IMR-90 (cell line): ENCODE data around the gene INHA. TPM values are rescaled to one million over a fixed set of nuclear protein-coding genes. Genes with fewer than 3 reads are reported as not detected.

Experiments used
- ATAC-seq: fragments of 200-7000 bp; cut with Tn5 transposase; 2 replicates; pipeline ENCODE4 v1.9.1; 2020; ENCODE audit warnings: low read depth, mild to moderate bottlenecking, moderate library complexity
- BruUV-seq: library from RNA; stranded (reverse); fragments of 400-500 nt; replicated peaks from 2 replicates; lab custom pipeline; 2021; lab: Mats Ljungman, UMichigan
- CTCF ChIA-PET: fragments of 300-600 bp; formaldehyde crosslinking; extraction: SDS; loops from one replicate; lab custom pipeline; 2021; ENCODE audit warnings: antibody characterized with exemption; lab: Yijun Ruan, JAX
- POLR2A ChIA-PET: fragments of 300-600 bp; sonication (Branson Sonifier 250); formaldehyde crosslinking; loops from one replicate; lab custom pipeline; 2022; ENCODE audit warnings: antibody characterized with exemption; ENCODE audit not compliant: unreplicated experiment; lab: Charles Lee
- DNase-seq: peaks from one replicate; pipeline ENCODE4 v3.0.0; 2013
- H2AFZ ChIP-seq: replicated peaks from 2 replicates; pipeline ENCODE3; 2013; ENCODE audit warnings: low read length, mild to moderate bottlenecking; ENCODE audit not compliant: poor library complexity
- H2AK5ac ChIP-seq: 2 replicates; pipeline ENCODE4 v1.6.1; 2013; ENCODE audit warnings: low read depth, low read length, inconsistent platforms
- H2AK9ac ChIP-seq: replicated peaks from 2 replicates; pipeline ENCODE3; 2013; ENCODE audit warnings: mild to moderate bottlenecking, low read depth, low read length, moderate library complexity; ENCODE audit not compliant: poor library complexity
- H2BK120ac ChIP-seq: 2 replicates; pipeline ENCODE4 v1.6.1; 2013; ENCODE audit warnings: low read depth, low read length, inconsistent platforms
- H2BK15ac ChIP-seq: 3 replicates; pipeline ENCODE4 v1.6.1; 2013; ENCODE audit warnings: low read depth, low read length, inconsistent platforms
- H2BK20ac ChIP-seq: 2 replicates; pipeline ENCODE4 v1.6.1; 2013; ENCODE audit warnings: low read depth, mild to moderate bottlenecking, inconsistent platforms, low read length, moderate library complexity
- H2BK5ac ChIP-seq: 2 replicates; pipeline ENCODE4 v1.6.1; 2013; ENCODE audit warnings: mild to moderate bottlenecking, low read depth, low read length, inconsistent platforms; ENCODE audit not compliant: poor library complexity, severe bottlenecking
- H3K14ac ChIP-seq: replicated peaks from 2 replicates; pipeline ENCODE4 v1.6.1; 2013; ENCODE audit warnings: low read depth, low read length, inconsistent platforms
- H3K18ac ChIP-seq: 2 replicates; pipeline ENCODE4 v1.6.1; 2013; ENCODE audit warnings: low read depth, low read length, control low read depth
- H3K23ac ChIP-seq: 2 replicates; pipeline ENCODE4 v1.6.1; 2013; ENCODE audit warnings: low read depth, low read length, inconsistent platforms
- H3K27ac ChIP-seq: 2 replicates; pipeline ENCODE4 v1.5.1; 2013; ENCODE audit warnings: mild to moderate bottlenecking, control low read depth, low read length; ENCODE audit not compliant: insufficient read depth
- H3K27me3 ChIP-seq: 2 replicates; pipeline ENCODE4 v1.6.1; 2013; ENCODE audit warnings: low read length; ENCODE audit not compliant: control insufficient read depth, insufficient read depth
- H3K36me3 ChIP-seq: 2 replicates; pipeline ENCODE4 v1.6.1; 2013; ENCODE audit warnings: low read length, mixed read lengths; ENCODE audit not compliant: control insufficient read depth, insufficient read depth
- H3K4ac ChIP-seq: 2 replicates; pipeline ENCODE4 v1.6.1; 2013; ENCODE audit warnings: low read depth, low read length, inconsistent platforms
- H3K4me1 ChIP-seq: 2 replicates; pipeline ENCODE4 v1.6.1; 2013; ENCODE audit warnings: low read length, mixed read lengths; ENCODE audit not compliant: control insufficient read depth, insufficient read depth
- H3K4me2 ChIP-seq: 2 replicates; pipeline ENCODE4 v1.6.1; 2013; ENCODE audit warnings: low read depth, mild to moderate bottlenecking, control low read depth, low read length, moderate library complexity
- H3K4me3 ChIP-seq: 2 replicates; pipeline ENCODE4 v1.5.1; 2013; ENCODE audit warnings: low read depth, mild to moderate bottlenecking, control low read depth, low read length, moderate library complexity; ENCODE audit not compliant: insufficient read depth
- H3K56ac ChIP-seq: 2 replicates; pipeline ENCODE4 v1.6.1; 2013; ENCODE audit warnings: low read length, inconsistent platforms; ENCODE audit not compliant: insufficient read depth; ENCODE audit errors: extremely low read depth
- H3K79me1 ChIP-seq, 2 experiments: 2 replicates each; pipeline ENCODE4 v1.6.1; 2013; ENCODE audit warnings: low read length in 2 of 2, inconsistent platforms in 1 of 2, low read depth in 1 of 2
- H3K9ac ChIP-seq: 2 replicates; pipeline ENCODE4 v1.6.1; 2013; ENCODE audit warnings: low read depth, low read length, control low read depth
- H3K9me1 ChIP-seq: 2 replicates; pipeline ENCODE4 v1.6.1; 2013; ENCODE audit warnings: low read length, inconsistent platforms; ENCODE audit not compliant: insufficient read depth
- H3K9me3 ChIP-seq: 2 replicates; pipeline ENCODE4 v1.6.1; 2013; ENCODE audit warnings: low read length; ENCODE audit not compliant: control insufficient read depth, insufficient read depth
- H4K20me1 ChIP-seq: 2 replicates; pipeline ENCODE4 v1.6.1; 2013; ENCODE audit warnings: low read length, inconsistent platforms; ENCODE audit not compliant: insufficient read depth
- H4K5ac ChIP-seq: 2 replicates; pipeline ENCODE4 v1.6.1; 2013; ENCODE audit warnings: mild to moderate bottlenecking, low read depth, low read length, control low read depth
- H4K8ac ChIP-seq, 2 experiments: 2 replicates each; pipeline ENCODE4 v1.6.1; 2013; ENCODE audit warnings: low read depth in 2 of 2, low read length in 2 of 2, control low read depth in 1 of 2, inconsistent platforms in 1 of 2
- H4K91ac ChIP-seq: 2 replicates; pipeline ENCODE4 v1.6.1; 2013; ENCODE audit warnings: low read depth, low read length, inconsistent platforms; ENCODE audit not compliant: insufficient read depth
- BHLHE40 ChIP-seq: fragments of 150-350 bp; IDR thresholded peaks from 2 replicates; pipeline ENCODE4 v1.6.1; 2016; ENCODE audit warnings: mild to moderate bottlenecking, low read depth, low read length
- CHD1 ChIP-seq: IDR thresholded peaks from 2 replicates; pipeline ENCODE4 v1.6.1; 2012; ENCODE audit warnings: low read depth, low read length, improper control_type of control experiment
- FOS ChIP-seq: fragments of 150-350 bp; IDR thresholded peaks from 2 replicates; pipeline ENCODE4 v1.6.1; 2016; ENCODE audit warnings: low read depth, low read length
- MAFK ChIP-seq: IDR thresholded peaks from 2 replicates; pipeline ENCODE4 v1.6.1; 2012; ENCODE audit warnings: low read depth, low read length, improper control_type of control experiment
- MAZ ChIP-seq: IDR thresholded peaks from 2 replicates; pipeline ENCODE4 v1.6.1; 2012; ENCODE audit warnings: low read depth, mild to moderate bottlenecking, low read length, improper control_type of control experiment, moderate library complexity, borderline replicate concordance
- POLR2A ChIP-seq: IDR thresholded peaks from 2 replicates; pipeline ENCODE4 v1.6.1; 2012; ENCODE audit warnings: mild to moderate bottlenecking, low read depth, low read length
- RAD21 ChIP-seq: IDR thresholded peaks from 2 replicates; pipeline ENCODE4 v1.6.1; 2012; ENCODE audit warnings: low read length, improper control_type of control experiment
- SMC3 ChIP-seq: fragments of 150-350 bp; IDR thresholded peaks from 2 replicates; pipeline ENCODE4 v1.6.1; 2016; ENCODE audit warnings: low read depth, mild to moderate bottlenecking, antibody characterized with exemption, low read length, moderate library complexity
- WGBS, 2 experiments: methylation state at CpG; one replicate each; pipeline versions ENCODE4 v1.1.5 to v1.1.7; 2013; ENCODE audit warnings: missing lambda C conversion rate in 2 of 2; ENCODE audit not compliant: insufficient read length in 1 of 2; ENCODE audit errors: extremely low coverage in 2 of 2; 5-methylcytosine and 5-hydroxymethylcytosine counted together
- dilution Hi-C: fragments of 300-500 bp; cut with HindIII; formaldehyde crosslinking; loops from one replicate; pipeline ENCODE4 v1.14.3; 2018; ENCODE audit warnings: low sequenced_read_pairs; ENCODE audit not compliant: unreplicated experiment
- in situ Hi-C: fragments of 300-500 bp; cut with MboI; formaldehyde crosslinking; loops from 3 replicates; pipeline ENCODE4 v1.14.3; 2019; ENCODE audit warnings: low sequenced_read_pairs, inconsistent platforms, mixed read lengths
- intact Hi-C: fragments of 100-400 bp; cut with micrococcal nuclease; formaldehyde crosslinking; loops from 2 replicates; pipeline ENCODE4 v1.10.0; 2022
- polyA plus RNA-seq, 3 experiments: library from polyadenylated mRNA; depleted of rRNA; stranded (reverse); fragments of >200 nt; gene quantifications; 2 replicates each; pipeline ENCODE4 v1.2.3, GENCODE V29; 2012; ENCODE audit warnings: low replicate concordance in 1 of 3
- total RNA-seq: library from RNA; depleted of rRNA; stranded (reverse); fragments of >200 nt; gene quantifications from 2 replicates; pipeline ENCODE4 v1.2.3, GENCODE V29; 2012
- TF ChIP-seq, protein P1 (sequence below): conservative IDR thresholded peaks from 2 replicates; pipeline ENCODE4 v1.5.1; 2012; ENCODE audit warnings: mild to moderate bottlenecking, low read depth, low read length, improper control_type of control experiment
- TF ChIP-seq, protein P2 (sequence below): fragments of 150-350 bp; IDR thresholded peaks from 2 replicates; pipeline ENCODE4 v1.6.1; 2017; ENCODE audit warnings: mild to moderate bottlenecking, antibody characterized with exemption, low read length, low read depth

Gene INHA
- total and polyA plus RNA-seq, 2 of the 4 experiments (the other 2 are of a cell fraction) = 0.96 TPM; not detected in 1

GRCh38 chr2:219557320-219557719 lies 14.8 kb upstream of the INHA start:
- Histone ChIP-seq H3K9me3 (no peaks in the 10 kb centered on the region), H3K4me1 (peaks cover 5% of the 10 kb centered on the region; the same call in 1 of the 2 replicates), H3K79me1 (no peaks in the 10 kb centered on the region), H3K27ac (no peak overlapping the region), H2AK9ac (no peak overlapping the region), H2BK15ac (no peak overlapping the region), H2BK5ac (no peak overlapping the region), H3K27me3 (no peaks in the 10 kb centered on the region), H3K4me3 (no peak overlapping the region), H4K20me1 (peaks cover 3% of the 10 kb centered on the region; the same call in 1 of the 2 replicates), H3K18ac (no peak overlapping the region), H3K36me3 (no peaks in the 10 kb centered on the region; the same call in 1 of the 2 replicates), H4K8ac (no peak overlapping the region), H3K4me2 (no peak overlapping the region), H3K4ac (no peak overlapping the region), H3K56ac (no peak overlapping the region), H4K5ac (no peak overlapping the region), H3K14ac (no peak overlapping the region), H2BK20ac (no peak overlapping the region), H2AFZ (no peak overlapping the region), H3K23ac (no peak overlapping the region), H4K91ac (no peak overlapping the region), H2AK5ac (no peak overlapping the region), H3K9ac (no peak overlapping the region), H2BK120ac (no peak overlapping the region), H3K9me1 (no peaks in the 10 kb centered on the region)
- no peak for DNase-seq
- dilution Hi-C loops = no loop called here
- ATAC-seq = no peak
- CTCF ChIA-PET = no interaction called here
- WGBS, 2 experiments = 93% methylated on average over 10 of the region's 21 CpGs; no CpG with 5 or more reads in 1 of the 2 experiments
- in situ Hi-C loops = no loop called here
- BruUV-seq = no TSS peak
- POLR2A ChIA-PET = interaction anchor here (1.1 kb wide), 1 partner anchor 14 kb away, joined by 6 read pairs; the partner anchor contains the start of gene OBSL1
- intact Hi-C loops = no loop called here
- TF ChIP-seq, protein P1, sequence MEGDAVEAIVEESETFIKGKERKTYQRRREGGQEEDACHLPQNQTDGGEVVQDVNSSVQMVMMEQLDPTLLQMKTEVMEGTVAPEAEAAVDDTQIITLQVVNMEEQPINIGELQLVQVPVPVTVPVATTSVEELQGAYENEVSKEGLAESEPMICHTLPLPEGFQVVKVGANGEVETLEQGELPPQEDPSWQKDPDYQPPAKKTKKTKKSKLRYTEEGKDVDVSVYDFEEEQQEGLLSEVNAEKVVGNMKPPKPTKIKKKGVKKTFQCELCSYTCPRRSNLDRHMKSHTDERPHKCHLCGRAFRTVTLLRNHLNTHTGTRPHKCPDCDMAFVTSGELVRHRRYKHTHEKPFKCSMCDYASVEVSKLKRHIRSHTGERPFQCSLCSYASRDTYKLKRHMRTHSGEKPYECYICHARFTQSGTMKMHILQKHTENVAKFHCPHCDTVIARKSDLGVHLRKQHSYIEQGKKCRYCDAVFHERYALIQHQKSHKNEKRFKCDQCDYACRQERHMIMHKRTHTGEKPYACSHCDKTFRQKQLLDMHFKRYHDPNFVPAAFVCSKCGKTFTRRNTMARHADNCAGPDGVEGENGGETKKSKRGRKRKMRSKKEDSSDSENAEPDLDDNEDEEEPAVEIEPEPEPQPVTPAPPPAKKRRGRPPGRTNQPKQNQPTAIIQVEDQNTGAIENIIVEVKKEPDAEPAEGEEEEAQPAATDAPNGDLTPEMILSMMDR = no peak
- TF ChIP-seq MAZ (no peak), FOS (no peak), SMC3 (no peak), BHLHE40 (no peak), MAFK (no peak), POLR2A (no peak), CHD1 (no peak), RAD21 (no peak)
- TF ChIP-seq, protein P2, sequence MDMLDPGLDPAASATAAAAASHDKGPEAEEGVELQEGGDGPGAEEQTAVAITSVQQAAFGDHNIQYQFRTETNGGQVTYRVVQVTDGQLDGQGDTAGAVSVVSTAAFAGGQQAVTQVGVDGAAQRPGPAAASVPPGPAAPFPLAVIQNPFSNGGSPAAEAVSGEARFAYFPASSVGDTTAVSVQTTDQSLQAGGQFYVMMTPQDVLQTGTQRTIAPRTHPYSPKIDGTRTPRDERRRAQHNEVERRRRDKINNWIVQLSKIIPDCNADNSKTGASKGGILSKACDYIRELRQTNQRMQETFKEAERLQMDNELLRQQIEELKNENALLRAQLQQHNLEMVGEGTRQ = no peak
